IgD-negative memory B cell (primary cell): ENCODE results near the gene C4A. TPM values are rescaled to one million over a fixed set of nuclear protein-coding genes. Genes with fewer than 3 reads are reported as not detected.
"Not testable (repeated sequence)": the region's sequence is repeated elsewhere in the genome, so short reads cannot be mapped to it uniquely, and the experiment has no call there.

Experiments
- H3K27ac Mint-ChIP-seq, 3 donors: one replicate each; pipeline ENCODE4 v1.8.0; 2020 to 2022; ENCODE audit warnings: mild to moderate bottlenecking in 3 of 3, mixed read lengths in 3 of 3, moderate library complexity in 1 of 3
- H3K27me3 Mint-ChIP-seq: one replicate; pipeline ENCODE4 v1.8.0; 2021; ENCODE audit warnings: mixed read lengths
- H3K36me3 Mint-ChIP-seq: one replicate; pipeline ENCODE4 v1.8.0; 2020; ENCODE audit warnings: mild to moderate bottlenecking, mixed read lengths
- H3K4me1 Mint-ChIP-seq, 3 donors: one replicate each; pipeline ENCODE4 v1.8.0; 2020 to 2022; ENCODE audit warnings: mixed read lengths in 3 of 3, mild to moderate bottlenecking in 1 of 3
- H3K4me3 Mint-ChIP-seq, 4 donors: one replicate each; pipeline ENCODE4 v1.8.0; 2020 to 2022; ENCODE audit warnings: mild to moderate bottlenecking in 4 of 4, mixed read lengths in 4 of 4, moderate library complexity in 3 of 4
- H3K9me3 Mint-ChIP-seq, 3 donors: one replicate each; pipeline ENCODE4 v1.8.0; 2020 to 2021; ENCODE audit warnings: mixed read lengths in 3 of 3, mild to moderate bottlenecking in 1 of 3
- polyA plus RNA-seq: library from polyadenylated mRNA; unstranded; fragments of 300-500 nt; fragmentation: Illumina TruSeq; gene quantifications from one replicate; pipeline ENCODE4 v1.2.3, GENCODE V29; 2021

Gene C4A
- polyA plus RNA-seq, 1 donor from 2014 or later, result 0.23 TPM

DNA sequence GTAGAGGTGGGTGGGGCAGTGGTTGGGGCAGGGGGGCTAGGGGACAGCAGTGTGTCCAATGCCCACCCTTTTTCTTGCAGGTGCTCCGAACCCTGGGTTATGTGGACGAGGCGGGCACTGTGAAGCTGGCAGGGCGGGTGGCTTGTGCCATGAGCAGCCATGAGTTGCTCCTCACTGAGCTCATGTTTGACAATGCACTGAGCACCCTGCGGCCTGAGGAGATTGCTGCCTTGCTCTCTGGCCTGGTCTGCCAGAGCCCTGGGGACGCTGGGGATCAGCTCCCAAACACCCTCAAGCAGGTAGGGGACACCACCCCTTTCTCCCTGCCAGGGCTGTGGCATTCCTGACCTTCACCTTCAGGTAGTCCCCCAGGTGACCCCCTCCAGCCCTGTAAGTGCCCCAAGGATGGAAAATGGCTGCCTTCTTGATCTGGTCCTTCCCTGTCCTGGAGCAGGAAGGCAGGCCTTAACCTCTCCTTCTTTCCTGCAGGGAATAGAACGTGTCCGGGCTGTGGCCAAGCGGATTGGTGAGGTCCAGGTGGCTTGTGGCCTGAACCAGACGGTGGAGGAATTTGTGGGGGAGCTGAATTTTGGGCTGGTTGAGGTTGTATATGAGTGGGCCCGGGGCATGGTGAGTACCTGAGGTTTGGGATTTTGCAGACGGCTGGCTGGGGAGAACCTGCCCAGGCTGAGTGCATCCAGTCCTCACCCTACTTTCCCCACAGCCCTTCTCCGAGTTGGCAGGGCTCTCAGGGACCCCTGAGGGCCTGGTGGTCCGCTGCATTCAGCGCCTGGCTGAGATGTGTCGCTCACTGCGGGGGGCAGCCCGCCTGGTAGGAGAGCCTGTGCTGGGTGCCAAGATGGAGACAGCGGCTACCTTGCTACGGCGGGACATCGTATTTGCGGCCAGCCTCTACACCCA, 12.8 kb upstream of the C4A start:
- H3K4me1 Mint-ChIP-seq, result peaks cover 0 to 23% (median 19%) of the 10 kb centered on the region in 3 donors
- H3K36me3 Mint-ChIP-seq, result peaks cover 9% of the 10 kb centered on the region
- peak overlapping the region in 2 of 3 donors; percentile 43 to 100 for H3K27ac Mint-ChIP-seq
- peak overlapping the region in 3 of 4 donors; percentile 17 to 98 (median 88) for H3K4me3 Mint-ChIP-seq
- H3K9me3 Mint-ChIP-seq, result no peaks in the 10 kb centered on the region
- peaks cover 2% of the 10 kb centered on the region for H3K27me3 Mint-ChIP-seq

GRCh38 chr6:31969712-31970603, 11.9 kb upstream of the C4A start:
- H3K4me1 Mint-ChIP-seq, result peaks cover 0 to 23% (median 20%) of the 10 kb centered on the region in 3 donors
- H3K9me3 Mint-ChIP-seq, result no peaks in the 10 kb centered on the region
- peaks cover 2% of the 10 kb centered on the region for H3K27me3 Mint-ChIP-seq
- H3K4me3 Mint-ChIP-seq, result peak overlapping the region; percentile 60 to 98 (median 84)
- H3K36me3 Mint-ChIP-seq, result peaks cover 9% of the 10 kb centered on the region
- peak overlapping the region; percentile 86 to 100 (median 99) for H3K27ac Mint-ChIP-seq

DNA sequence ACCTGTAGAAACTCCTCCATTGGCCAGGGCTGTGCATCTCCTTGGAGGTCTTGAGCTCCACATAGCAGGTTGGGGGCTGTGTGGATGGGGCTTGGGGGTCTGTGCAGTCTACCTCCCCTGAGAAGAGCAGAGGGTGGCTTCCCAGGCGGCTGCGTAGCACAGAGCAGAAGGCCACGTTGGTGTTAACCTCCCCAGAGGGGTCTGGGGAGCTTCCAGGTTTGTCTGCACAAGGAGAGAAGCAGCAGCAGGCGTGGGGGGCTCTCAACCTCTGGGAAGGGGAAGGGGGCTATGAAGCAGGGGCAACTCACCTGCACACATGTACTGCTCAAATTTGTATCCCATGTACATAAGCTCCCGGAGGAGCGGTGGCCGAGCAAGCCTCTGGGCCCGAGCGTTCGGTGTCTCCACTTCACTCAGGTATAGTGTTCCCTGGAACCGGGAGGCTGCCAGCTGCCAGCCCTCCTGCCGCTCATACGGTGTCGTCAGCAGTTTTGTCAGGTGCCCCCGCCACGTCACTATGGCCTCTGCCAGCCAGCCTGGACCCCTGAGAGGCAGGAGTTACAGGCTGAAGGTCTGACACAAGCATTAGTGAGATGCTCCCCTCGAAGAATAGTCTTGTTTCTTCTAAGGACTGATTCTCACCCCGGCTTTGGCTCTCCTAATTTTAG, 11.1 kb upstream of the C4A start:
- peaks cover 7% of the 10 kb centered on the region for H3K36me3 Mint-ChIP-seq
- H3K4me1 Mint-ChIP-seq, result peaks cover 0 to 23% (median 20%) of the 10 kb centered on the region in 3 donors
- peak overlapping the region; percentile 99 to 100 (median 100) for H3K27ac Mint-ChIP-seq
- H3K9me3 Mint-ChIP-seq, result no peaks in the 10 kb centered on the region
- H3K27me3 Mint-ChIP-seq, result peaks cover 2% of the 10 kb centered on the region
- peak overlapping the region; percentile 94 to 98 (median 97) for H3K4me3 Mint-ChIP-seq

DNA sequence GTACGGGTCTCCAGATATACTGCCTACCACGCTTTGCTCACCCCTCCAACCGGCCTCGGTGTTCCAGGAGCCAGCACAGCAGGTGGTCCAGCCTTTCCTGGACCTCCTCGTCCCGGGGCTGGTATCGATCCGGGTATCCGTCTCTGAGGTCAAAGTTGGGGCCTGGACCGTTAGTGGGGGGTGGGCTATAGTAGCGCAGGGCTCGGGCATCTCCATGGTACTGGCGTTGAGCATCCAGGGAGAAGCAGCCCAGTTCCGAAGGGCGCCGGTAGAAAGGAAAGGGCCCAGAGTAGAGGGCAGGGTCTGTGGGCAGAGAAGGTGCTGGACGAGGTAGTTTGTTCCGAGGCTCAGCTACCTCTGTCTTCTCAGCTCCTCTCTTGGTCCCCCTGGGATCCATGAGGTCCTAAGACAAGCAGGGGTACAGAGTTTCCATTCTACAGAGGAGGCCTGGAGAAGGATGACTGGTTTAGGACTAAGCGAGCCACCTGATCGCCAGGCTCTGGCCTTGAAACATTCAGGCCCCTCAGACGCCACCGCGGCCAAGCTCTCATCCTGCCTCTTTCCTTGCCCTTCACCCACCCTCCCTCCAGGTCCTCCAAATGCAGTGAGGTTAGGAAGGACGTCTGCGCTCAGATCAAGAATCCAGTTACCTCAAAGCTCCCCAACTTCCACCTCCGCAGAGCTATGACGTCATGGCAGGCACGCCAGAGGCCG, 10.4 kb upstream of the C4A start:
- peak overlapping the region; percentile 94 to 98 (median 97) for H3K4me3 Mint-ChIP-seq
- H3K36me3 Mint-ChIP-seq, result peaks cover 7% of the 10 kb centered on the region
- H3K27me3 Mint-ChIP-seq, result peaks cover 2% of the 10 kb centered on the region
- H3K4me1 Mint-ChIP-seq, result peaks cover 0 to 23% (median 20%) of the 10 kb centered on the region in 3 donors
- peak overlapping the region; percentile 99 to 100 (median 100) for H3K27ac Mint-ChIP-seq
- H3K9me3 Mint-ChIP-seq, result no peaks in the 10 kb centered on the region

GRCh38 chr6:31971993-31972708, 9.7 kb upstream of the C4A start, which contains the start of gene DXO:
Gene DXO, minus strand, starts transcription at chr6:31972138. Its CDS starts 463 bp downstream, at chr6:31971675.
- Mint-ChIP-seq H3K27ac (peak within 1 kb of the TSS; percentile 99 to 100 (median 100)), H3K27me3 (peaks cover 2% of the 10 kb centered on the region), H3K9me3 (no peaks in the 10 kb centered on the region), H3K4me3 (peak within 1 kb of the TSS; percentile 94 to 98 (median 97)), H3K36me3 (peaks cover 7% of the 10 kb centered on the region), H3K4me1 (peaks cover 0 to 23% (median 19%) of the 10 kb centered on the region in 3 donors)

DNA sequence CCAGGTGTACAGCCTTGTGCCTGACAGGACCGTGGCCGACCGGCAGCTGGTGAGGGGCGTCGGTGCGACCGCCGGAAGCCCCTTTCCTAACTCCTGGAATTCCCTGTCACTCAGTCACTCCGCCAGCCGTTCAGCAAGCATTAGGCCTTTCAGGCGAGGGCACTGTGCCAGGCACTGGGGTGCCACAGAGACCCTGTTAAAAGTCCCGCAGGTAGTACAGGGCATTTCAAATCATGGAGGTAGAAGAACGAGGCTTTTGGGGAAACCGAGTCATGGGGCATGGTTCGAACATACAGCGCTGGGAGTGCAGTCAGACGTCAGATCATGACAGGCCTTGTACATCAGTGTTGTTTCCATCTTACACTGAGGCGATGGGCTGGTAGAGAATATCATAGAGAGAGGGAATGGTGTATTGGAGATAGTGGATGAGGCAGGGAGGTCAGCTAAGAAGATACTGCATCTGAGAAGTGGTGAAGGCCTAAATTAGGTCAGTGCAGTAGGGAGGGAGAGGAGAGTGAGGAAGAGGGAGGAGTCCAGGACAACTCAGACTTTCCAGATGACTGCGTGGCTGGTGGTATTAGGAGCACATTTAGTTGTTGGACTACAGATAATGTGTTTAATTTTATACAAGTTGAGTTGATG, 9.0 kb upstream of the C4A start:
- H3K27me3 Mint-ChIP-seq, result peaks cover 2% of the 10 kb centered on the region
- H3K4me3 Mint-ChIP-seq, result peak overlapping the region; percentile 94 to 98 (median 97)
- H3K4me1 Mint-ChIP-seq, result peaks cover 0 to 23% (median 19%) of the 10 kb centered on the region in 3 donors
- H3K36me3 Mint-ChIP-seq, result peaks cover 7% of the 10 kb centered on the region
- peak overlapping the region; percentile 99 to 100 (median 100) for H3K27ac Mint-ChIP-seq
- no peaks in the 10 kb centered on the region for H3K9me3 Mint-ChIP-seq

- peaks cover 0 to 17% (median 13%) of the 10 kb centered on the region in 3 donors for H3K4me1 Mint-ChIP-seq
- H3K27me3 Mint-ChIP-seq, H3K4me3 Mint-ChIP-seq, H3K9me3 Mint-ChIP-seq, H3K27ac Mint-ChIP-seq, H3K36me3 Mint-ChIP-seq: not testable (repeated sequence)
Measured at GRCh38 chr6:31976065-31976464, 5.8 kb upstream of the C4A start.

GRCh38 chr6:31977816-31978431, 3.9 kb upstream of the C4A start:
- Mint-ChIP-seq H3K27me3 (no peaks in the 10 kb centered on the region), H3K9me3 (no peaks in the 10 kb centered on the region), H3K4me1 (peaks cover 0 to 10% (median 8%) of the 10 kb centered on the region in 3 donors), H3K4me3 (no peak overlapping the region), H3K36me3 (peaks cover 3% of the 10 kb centered on the region), H3K27ac (no peak overlapping the region)

GRCh38 chr6:31978831-31979230, 3.0 kb upstream of the C4A start:
- H3K4me1 Mint-ChIP-seq, result peaks cover 0 to 4% (median 0%) of the 10 kb centered on the region in 3 donors
- peak overlapping the region in 1 of 4 donors; percentile 20 for H3K4me3 Mint-ChIP-seq
- no peaks in the 10 kb centered on the region for H3K27me3 Mint-ChIP-seq
- no peak overlapping the region for H3K27ac Mint-ChIP-seq
- peaks cover 3% of the 10 kb centered on the region for H3K36me3 Mint-ChIP-seq
- H3K9me3 Mint-ChIP-seq, result no peaks in the 10 kb centered on the region

GRCh38 chr6:31979238-31979898, 2.5 kb upstream of the C4A start:
- peaks cover 3% of the 10 kb centered on the region for H3K36me3 Mint-ChIP-seq
- no peak overlapping the region for H3K4me3 Mint-ChIP-seq
- no peaks in the 10 kb centered on the region for H3K27me3 Mint-ChIP-seq
- H3K9me3 Mint-ChIP-seq, result no peaks in the 10 kb centered on the region
- H3K4me1 Mint-ChIP-seq, result no peaks in the 10 kb centered on the region
- peak overlapping the region in 1 of 3 donors; percentile 53 for H3K27ac Mint-ChIP-seq

GRCh38 chr6:31980195-31980876, 1.5 kb upstream of the C4A start:
- H3K9me3 Mint-ChIP-seq, H3K36me3 Mint-ChIP-seq, H3K27ac Mint-ChIP-seq, H3K4me1 Mint-ChIP-seq, H3K27me3 Mint-ChIP-seq, H3K4me3 Mint-ChIP-seq: not testable (repeated sequence)

DNA sequence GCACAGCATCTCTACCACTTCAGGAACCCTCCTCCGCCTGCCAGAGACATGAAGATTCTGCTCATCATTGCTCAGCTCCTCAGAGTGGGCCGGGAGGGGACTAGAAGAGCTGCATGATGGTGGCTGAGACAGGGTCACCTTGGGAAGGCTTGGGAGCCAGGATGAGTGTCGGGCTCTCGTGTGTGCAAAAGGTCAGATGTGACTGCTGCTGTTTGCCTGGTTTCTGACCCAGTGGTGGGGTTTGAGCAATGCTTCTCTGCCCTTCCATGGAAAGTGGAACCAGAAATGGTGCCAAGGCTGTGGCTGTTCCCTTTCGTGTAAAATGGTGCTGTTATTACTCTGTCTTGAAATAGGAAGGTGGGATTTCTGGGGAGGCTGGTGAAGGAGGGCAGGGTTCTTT, 859 bp upstream of the C4A start:
- H3K9me3 Mint-ChIP-seq, H3K4me3 Mint-ChIP-seq, H3K27ac Mint-ChIP-seq, H3K4me1 Mint-ChIP-seq, H3K36me3 Mint-ChIP-seq, H3K27me3 Mint-ChIP-seq: not testable (repeated sequence)
